AG08396 (cell line): ENCODE results near the gene IL17C.

ENCODE experiments used
- DNase-seq: peaks from one replicate; pipeline ENCODE4 v3.0.0; 2012; ENCODE audit warnings: low spot score, mixed read lengths

Gene IL17C

DNA sequence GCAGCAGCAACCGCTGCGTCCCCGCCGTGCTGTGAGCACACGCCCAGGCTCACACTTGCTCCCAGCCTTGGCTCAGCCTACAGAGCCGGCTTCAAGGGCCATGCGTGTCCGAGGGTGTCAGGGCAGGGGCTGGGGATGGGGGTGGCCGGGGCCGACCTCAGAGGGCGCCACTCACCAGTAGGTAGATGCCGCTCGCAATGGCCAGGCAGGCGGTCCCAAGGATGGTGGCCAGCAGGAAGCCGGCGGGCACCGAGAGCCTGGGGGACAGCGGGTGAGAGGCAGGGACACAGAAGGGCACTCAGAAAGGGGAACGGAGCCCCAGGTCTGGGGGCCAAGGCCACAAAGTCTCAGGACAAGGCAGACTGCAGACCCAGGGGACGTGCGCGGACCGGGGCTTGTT lies 7.6 kb downstream of the IL17C start:
- no peak for DNase-seq

DNA sequence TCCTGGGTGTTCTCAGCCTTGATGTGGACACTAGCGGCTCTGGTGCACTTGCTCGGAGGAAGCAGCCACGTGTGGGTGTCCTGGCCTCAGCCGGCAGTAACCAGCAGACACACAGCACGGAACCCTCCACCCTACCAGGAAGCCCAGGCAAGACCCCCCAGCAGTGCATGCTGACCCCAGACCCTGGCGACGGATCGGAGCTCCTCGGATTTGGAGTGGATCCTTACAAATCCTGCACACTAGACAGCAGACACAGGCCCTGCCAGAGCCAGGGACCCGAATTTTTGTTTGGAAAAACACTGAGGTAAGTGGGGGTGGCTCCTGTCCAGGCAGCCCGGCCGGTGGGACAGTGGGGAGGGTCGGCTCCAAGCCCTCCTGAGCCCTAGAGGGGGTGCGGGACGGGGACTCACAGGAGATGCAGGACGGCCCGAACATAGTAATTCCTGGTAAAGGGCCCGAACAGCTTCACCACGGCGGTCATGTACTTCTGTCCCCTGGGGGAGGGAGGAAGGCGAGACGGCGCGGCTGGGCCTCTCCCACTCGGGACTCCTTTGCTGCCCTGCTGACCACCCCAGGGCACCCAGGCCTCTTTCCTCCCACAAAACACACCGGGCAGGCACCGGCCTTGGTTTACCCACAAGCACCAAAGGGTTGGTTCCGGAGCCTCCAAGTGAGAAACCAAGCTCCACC lies 8.1 kb downstream of the IL17C start:
- no peak for DNase-seq

- no peak for DNase-seq
These were observed 9.1 kb downstream of the IL17C start for GRCh38 chr16:88647178-88648070.

DNA sequence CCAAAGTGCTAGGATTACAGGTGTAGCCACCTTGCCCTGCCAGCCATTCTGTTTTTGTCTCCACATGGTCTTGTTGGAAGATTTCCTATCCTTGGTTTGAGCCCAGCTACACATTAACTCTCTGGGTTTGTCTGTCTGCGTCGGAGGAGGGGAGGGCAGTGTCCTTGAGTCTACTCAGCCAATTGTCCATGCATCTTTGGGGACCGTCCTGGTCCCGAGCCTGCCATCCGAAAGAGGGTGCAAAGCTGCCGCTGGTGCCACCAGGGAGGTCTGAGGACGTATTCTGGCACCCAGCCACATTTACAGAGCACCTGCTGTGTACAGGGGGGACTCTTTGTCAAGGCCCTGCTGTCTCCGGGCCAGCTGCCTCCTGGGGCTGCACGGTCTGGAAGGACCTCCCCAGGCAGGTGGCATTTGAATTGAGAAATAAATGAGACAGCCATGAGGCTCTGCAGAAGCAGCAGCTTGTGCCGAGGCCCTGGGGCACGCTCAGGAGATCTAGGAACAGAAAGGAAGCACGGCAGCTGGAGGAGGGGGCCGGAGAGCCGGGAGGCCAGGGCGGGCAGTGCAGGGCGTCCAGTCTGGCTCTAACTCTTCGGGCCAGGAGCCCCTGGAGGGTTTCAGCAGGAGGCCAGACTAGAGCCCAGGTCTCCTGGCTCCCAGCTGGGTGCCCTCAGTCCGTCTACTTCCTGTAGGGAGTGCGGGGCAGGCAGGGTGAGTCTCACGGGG lies 11.0 kb downstream of the IL17C start:
- DNase-seq: no peak

GRCh38 chr16:88649924-88650748 lies 11.8 kb downstream of the IL17C start:
- peak; percentile 64 for DNase-seq

- peak; percentile 85 for DNase-seq
These were observed 12.4 kb downstream of the IL17C start, which contains the start of gene CYBA for GRCh38 chr16:88650749-88651275. Gene CYBA, minus strand, starts transcription at chr16:88651053. Its CDS starts 40 bp downstream, at chr16:88651013.

GRCh38 chr16:88651276-88651988 lies 13.1 kb downstream of the IL17C start:
- no peak for DNase-seq

DNA sequence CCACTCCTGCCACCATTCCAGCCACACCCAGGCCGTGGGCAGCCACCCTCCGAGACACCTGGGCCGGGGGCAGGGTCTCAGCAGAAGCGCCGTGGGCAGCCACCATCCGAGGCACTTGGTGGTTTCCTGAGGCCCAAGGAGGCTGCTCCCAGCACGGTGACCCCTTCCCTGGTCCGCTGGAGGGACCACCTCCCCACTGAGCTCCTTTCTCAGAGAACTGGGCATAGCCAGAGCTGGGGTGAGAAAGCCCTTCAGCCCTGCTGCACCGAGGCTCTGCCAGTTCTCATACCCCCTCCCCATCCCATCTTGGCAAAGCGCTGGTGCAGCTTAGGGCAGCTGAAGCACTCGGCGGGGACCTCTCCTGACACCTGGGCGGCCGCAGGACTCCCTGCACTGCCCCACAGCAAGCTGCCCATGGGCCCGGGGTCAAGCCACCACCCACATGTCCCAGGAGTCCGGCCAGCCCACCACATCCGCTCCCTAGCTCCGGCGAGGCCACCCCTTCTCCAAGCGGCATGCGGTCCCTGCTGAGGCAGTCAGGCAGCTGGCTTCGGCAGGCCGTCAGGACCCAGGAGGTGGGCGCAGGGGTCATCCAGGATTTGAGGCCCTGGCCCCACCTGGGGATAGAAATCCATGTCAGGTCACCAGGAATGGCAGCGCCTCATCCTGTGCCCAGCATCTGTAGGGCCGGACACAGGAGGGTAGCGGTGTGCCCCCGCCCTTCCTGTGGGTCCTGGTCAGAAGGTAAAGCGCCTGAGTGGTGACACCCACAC lies 13.8 kb downstream of the IL17C start:
- no peak for DNase-seq

GRCh38 chr16:88652762-88653063 lies 14.3 kb downstream of the IL17C start:
- no peak for DNase-seq

DNA sequence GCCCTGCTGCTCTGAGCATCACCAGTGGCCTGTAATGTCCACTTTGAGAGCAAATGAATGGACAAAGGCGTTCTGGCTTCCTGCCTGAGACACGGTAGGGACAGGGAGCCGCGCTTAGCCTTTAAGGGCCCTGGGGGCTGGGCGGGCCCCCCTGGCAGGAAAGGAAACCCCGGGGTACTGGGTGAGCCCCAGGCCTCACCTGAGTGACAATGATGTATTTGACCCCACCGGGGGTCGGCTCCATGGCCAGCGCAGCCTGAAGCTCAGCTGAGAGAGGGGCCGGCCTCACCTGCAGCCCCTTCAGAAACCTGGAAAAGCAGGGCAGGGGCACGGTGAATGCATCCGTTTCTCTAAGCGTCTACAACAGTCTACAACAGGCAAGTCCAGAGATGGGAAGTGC lies 14.7 kb downstream of the IL17C start:
- DNase-seq: no peak

GRCh38 chr16:88653596-88654362 lies 15.4 kb downstream of the IL17C start:
- DNase-seq: no peak

DNA sequence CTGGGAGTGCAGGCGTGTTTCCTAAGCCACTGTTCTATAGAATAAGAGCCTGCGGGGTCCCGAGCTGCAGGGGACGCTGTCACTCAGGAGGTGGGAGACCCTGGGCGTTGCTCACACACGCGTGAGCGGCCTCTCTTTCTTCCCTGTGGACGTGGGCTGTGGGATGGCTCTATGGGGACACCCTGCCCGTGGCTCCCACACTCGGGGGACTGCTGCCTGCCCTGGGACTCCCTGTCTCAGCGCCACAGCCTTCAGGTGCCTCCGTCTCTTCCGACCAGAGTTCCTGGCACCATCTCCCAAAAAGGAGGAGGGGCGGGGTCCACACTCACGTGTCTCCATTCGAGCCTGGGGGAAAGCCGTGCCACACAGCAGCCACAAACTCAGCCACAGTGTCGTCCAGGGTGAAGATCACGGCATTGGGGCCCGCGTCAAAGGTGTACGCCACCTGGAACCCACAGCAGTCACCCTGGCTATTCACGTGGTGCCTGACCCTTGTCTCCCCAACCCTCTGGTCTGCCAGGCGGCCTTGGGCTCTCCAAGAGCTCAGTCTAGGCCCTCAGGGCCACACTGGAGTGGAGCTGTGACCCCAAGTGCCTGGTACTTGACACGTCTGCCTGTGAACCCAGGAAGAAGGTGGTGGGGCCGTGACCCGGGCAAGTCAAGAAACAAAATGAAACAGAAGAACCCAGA lies 16.1 kb downstream of the IL17C start:
- DNase-seq: no peak

DNA sequence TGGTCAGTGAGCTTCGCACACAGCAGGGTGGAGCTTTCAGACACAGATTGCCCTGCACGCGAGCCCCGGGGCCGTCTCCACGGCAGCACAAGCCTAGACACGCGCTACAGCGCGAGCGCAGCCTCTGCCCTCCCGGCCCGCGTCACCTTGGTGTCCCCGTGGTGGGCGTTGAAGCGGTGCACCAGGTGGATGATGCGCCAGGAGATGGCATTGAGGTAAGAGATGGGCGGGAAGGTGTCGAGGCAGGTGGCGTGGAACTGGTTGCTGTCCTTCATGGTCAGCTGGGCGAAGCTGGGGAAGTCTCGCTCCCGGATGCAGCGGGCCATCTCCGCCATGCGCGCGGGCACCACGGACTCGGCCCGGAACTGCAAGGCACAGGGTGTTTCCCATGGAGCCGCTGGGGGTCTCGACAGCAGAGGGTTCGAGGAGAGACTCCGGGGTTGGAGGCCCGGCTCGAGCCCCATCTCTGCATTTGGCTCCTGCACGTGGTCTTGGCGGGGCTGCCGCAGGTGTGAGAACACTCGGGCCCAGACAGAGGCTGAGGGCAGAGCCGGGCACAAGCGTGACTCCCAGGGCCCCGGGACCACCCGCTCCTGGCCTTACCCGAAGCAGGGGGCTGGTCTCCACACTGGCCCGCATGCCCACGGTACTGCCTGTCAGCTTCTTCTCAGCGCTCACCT lies 16.8 kb downstream of the IL17C start:
- no peak for DNase-seq

DNA sequence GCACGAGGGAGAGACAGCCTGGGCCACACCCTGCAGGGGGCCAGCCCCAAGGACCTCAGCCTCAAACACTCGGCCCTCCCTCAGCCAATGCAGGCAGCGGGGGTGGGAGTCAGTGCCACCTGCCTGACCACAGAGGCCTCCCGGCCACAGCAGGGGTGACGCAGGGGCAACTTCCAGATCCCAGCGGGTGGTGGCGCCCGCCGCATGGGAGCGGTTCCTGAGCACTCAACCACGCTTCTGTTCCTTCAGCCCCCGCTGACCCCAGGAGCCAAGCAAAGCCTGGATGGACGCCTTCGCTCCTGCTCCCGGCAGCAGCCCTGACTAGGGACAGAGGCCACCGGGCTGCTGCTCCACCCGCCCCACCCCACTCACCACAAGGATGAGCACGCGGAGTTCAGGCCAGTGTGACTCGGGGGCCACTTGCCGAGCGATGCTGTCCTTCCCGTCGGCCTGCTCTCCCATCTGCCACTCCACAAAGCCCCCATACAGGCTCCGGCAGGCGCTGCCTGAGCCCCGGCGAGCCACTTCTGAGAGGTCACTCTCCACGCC lies 17.4 kb downstream of the IL17C start:
- no peak for DNase-seq

GRCh38 chr16:88656291-88656980 lies 18.1 kb downstream of the IL17C start:
- DNase-seq: no peak

DNA sequence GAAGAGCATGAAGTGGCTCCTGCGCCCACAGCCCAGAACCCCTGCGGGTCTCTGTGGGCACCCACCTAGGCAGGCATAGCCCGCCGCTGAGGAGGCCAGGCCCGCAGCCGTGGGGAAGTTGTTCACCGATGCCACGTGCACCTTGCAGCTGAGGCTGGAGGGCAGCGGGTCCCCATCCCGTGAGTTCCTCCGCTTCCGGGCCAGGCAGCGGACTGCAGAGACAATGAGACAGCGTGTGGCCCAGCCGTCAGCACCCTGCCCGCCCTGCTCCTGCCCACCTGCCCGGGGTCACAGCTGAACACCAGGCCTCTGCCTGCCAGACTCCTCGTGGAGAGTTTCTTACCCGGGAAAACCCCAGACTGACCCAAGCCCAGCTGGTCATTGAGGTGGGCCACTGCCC lies 19.0 kb downstream of the IL17C start:
- DNase-seq: no peak

DNA sequence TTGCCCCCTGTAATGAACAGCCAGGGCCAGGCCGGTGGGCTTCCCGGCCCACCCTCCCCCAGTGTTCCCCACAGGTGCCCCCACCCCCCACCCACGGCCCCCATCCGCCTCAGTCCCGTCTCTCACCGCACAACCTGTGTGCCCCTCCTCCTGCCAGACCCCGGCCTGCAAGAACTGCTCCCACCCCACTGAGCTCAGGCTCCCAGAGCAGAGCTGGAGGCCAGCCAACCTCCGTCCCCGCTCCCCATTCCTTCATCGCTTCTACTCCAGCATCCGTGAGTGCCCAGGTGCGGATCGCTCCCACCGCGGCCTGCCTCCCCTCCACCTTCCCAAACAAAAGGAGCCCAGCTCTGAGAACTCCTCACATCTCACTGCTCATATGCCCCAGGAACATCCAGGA lies 20.3 kb downstream of the IL17C start:
- DNase-seq: no peak
